Karpas-422 (cell line): ENCODE data around the gene SERINC4. TPM values are rescaled to one million over a fixed set of nuclear protein-coding genes. Genes with fewer than 3 reads are reported as not detected.

ENCODE experiments used
- DNase-seq: peaks from one replicate; pipeline ENCODE4 v3.0.0-alpha.2; 2015
- H2AFZ ChIP-seq: fragments of 200-600 bp; sonication (generic); 2 replicates; pipeline ENCODE4 v1.6.1; 2014; ENCODE audit warnings: antibody characterized with exemption, low read length, mixed read lengths
- H3K27ac ChIP-seq: fragments of 200-600 bp; sonication (generic); 2 replicates; pipeline ENCODE4 v1.5.1; 2014; ENCODE audit warnings: mild to moderate bottlenecking, low read length, moderate library complexity
- H3K27me3 ChIP-seq: fragments of 200-600 bp; sonication (generic); 2 replicates; pipeline ENCODE4 v1.6.1; 2014; ENCODE audit warnings: low read length, mixed read lengths
- H3K36me3 ChIP-seq: fragments of 200-600 bp; sonication (generic); 2 replicates; pipeline ENCODE4 v1.6.1; 2014; ENCODE audit warnings: low read length, mixed read lengths; ENCODE audit not compliant: insufficient read depth
- H3K4me1 ChIP-seq: fragments of 200-600 bp; sonication (generic); 2 replicates; pipeline ENCODE4 v1.6.1; 2014; ENCODE audit warnings: mild to moderate bottlenecking, low read length, mixed read lengths
- H3K4me2 ChIP-seq: fragments of 200-600 bp; sonication (generic); 2 replicates; pipeline ENCODE4 v1.6.1; 2014; ENCODE audit warnings: low read length, low read depth, mild to moderate bottlenecking; ENCODE audit not compliant: poor library complexity, severe bottlenecking
- H3K4me3 ChIP-seq: fragments of 200-600 bp; sonication (generic); 2 replicates; pipeline ENCODE4 v1.5.1; 2014; ENCODE audit warnings: mild to moderate bottlenecking, antibody characterized with exemption, low read length, mixed read lengths
- H3K79me2 ChIP-seq: fragments of 200-600 bp; sonication (generic); 2 replicates; pipeline ENCODE4 v1.6.1; 2014; ENCODE audit warnings: mild to moderate bottlenecking, low read length, mixed read lengths
- H3K9ac ChIP-seq: fragments of 200-600 bp; sonication (generic); 2 replicates; pipeline ENCODE4 v1.6.0; 2014; ENCODE audit warnings: low read length
- H3K9me2 ChIP-seq: fragments of 200-600 bp; sonication (generic), shearing (Covaris generic); replicated peaks from 2 replicates; pipeline ENCODE4 v1.6.0; 2014; ENCODE audit warnings: mild to moderate bottlenecking, low read length, moderate library complexity; ENCODE audit not compliant: insufficient read depth
- H3K9me3 ChIP-seq: fragments of 300-700, 200-600 bp; sonication (generic); 2 replicates; pipeline ENCODE4 v1.6.1; 2014; ENCODE audit warnings: low read length, mixed read lengths
- H4K20me1 ChIP-seq: fragments of 200-600 bp; sonication (generic); 2 replicates; pipeline ENCODE4 v1.6.1; 2014; ENCODE audit warnings: mild to moderate bottlenecking, antibody characterized with exemption, low read length, low read depth; ENCODE audit not compliant: insufficient read depth
- total RNA-seq: library from RNA; depleted of rRNA; stranded (reverse); fragments of >200 nt; shearing (Covaris generic); gene quantifications from 2 replicates; pipeline ENCODE4 v1.2.3, GENCODE V29; 2014; ENCODE audit warnings: low replicate concordance

The SERINC4 gene
- total RNA-seq, 1 experiment from 2014 or later, result not detected

DNA sequence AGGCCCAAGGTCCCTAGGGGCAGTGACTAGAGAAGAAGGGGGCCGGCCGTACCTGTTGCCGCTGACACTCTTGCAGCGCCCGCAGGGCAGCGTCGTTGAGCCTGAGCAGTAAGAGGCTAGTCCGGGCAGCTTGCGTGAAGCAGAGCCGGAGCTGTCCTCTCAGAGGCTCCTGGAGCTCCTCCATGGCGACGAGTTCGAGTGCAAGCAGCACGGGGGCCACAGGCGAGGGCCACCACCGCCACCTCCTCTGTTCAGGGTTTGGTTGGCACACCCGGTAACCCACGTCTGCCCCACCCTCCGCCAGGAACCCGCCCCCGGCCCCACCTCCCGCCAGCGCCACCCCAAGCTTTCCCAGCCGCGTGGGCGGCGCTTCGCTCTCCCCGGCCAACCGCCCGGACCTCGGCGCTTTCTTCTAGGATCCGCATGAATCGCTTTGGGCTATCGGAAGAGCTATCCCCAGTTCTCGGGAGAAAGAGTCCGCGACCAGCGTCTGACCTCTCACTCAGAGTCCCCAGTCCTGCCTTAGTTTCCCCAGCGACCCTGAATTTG is 23.2 kb downstream of the SERINC4 start, which contains the start of gene ELL3:
Gene ELL3, minus strand, starts transcription at position 249 of the 549 bp plus-strand sequence. Its CDS starts 65 bp downstream, at position 184.
- H3K4me1 ChIP-seq, result peaks cover 64% of the 10 kb centered on the region
- H3K4me3 ChIP-seq, result peak within 1 kb of the TSS; percentile 96
- no peaks in the 10 kb centered on the region for H3K9me2 ChIP-seq
- H3K27me3 ChIP-seq, result no peaks in the 10 kb centered on the region
- H3K27ac ChIP-seq, result peak within 1 kb of the TSS; percentile 99
- peaks cover 26% of the 10 kb centered on the region for H3K79me2 ChIP-seq
- peaks cover 35% of the 10 kb centered on the region for H3K36me3 ChIP-seq
- DNase-seq, result peak; percentile 96
- H3K9ac ChIP-seq, result peak within 1 kb of the TSS; percentile 100
- H3K4me2 ChIP-seq, result peak within 1 kb of the TSS; percentile 95
- no peak within 1 kb of the TSS; the same call in 1 of the 2 replicates for H2AFZ ChIP-seq
- no peaks in the 10 kb centered on the region for H3K9me3 ChIP-seq
- peaks cover 25% of the 10 kb centered on the region for H4K20me1 ChIP-seq

DNA sequence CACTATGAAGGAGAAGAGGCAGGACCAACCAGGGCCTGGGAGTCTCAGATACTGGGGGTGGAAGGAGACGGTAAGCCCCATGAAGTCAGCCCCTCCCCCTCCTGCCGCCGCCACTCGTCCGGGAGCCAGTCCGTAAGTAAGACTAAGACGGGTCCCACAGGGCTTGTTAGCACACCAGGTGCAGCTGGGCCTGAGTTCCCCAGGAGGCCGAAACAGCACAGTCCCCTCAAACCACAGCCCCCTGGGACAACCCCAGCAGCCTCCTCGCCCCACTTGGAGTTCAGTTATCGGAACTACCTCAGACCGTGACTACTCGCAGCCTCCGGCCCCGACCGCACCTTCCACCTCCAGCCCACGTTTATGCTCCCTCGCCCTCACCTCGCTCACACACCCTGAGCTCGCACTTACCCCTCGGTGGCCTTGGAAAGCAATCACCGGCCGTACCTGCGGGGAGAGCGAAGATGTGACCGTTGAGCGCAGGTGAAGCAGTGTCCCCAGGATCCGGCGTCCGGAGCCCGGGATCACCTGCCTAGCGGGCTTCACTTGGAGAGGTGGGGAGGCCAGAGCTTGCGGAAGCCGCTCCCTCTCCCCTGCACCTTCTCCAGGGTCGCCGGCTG is 23.8 kb downstream of the SERINC4 start:
- no peaks in the 10 kb centered on the region for H3K27me3 ChIP-seq
- peaks cover 26% of the 10 kb centered on the region for H3K79me2 ChIP-seq
- H2AFZ ChIP-seq, result no peak overlapping the region
- peak; percentile 99 for DNase-seq
- H3K9me2 ChIP-seq, result no peaks in the 10 kb centered on the region
- no peaks in the 10 kb centered on the region for H3K9me3 ChIP-seq
- H3K27ac ChIP-seq, result peak overlapping the region; percentile 99
- H3K9ac ChIP-seq, result peak overlapping the region; percentile 100
- peaks cover 28% of the 10 kb centered on the region for H4K20me1 ChIP-seq
- peaks cover 41% of the 10 kb centered on the region for H3K36me3 ChIP-seq
- H3K4me1 ChIP-seq, result peaks cover 65% of the 10 kb centered on the region
- peak overlapping the region; percentile 96 for H3K4me3 ChIP-seq
- H3K4me2 ChIP-seq, result peak overlapping the region; percentile 95

DNA sequence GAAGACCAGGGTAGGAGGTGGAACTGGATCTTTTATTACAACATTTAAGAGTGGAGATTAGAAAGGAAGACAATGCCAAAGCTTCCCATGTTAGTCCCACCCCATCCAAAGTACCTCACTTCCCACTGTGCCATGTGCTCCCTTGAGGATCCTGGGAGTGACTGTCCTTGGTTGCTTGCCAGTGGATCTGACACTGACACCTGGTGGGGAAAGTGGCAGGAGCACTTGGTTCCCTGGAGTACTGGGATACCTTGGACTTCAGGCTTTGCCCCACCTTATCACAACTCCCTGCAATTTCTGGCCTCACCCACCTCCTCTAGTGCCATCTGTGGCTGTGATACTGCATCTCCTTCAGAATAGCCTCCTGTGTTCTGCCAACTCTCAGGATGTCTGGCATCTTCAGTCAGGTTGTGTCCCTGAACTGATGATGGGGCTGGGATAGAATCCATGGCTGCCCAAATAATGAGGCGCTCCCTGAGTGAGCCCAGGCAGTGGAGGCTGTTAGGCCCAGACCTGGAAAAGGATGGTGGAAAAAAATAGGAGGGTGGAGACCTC is 24.5 kb downstream of the SERINC4 start:
- peaks cover 28% of the 10 kb centered on the region for H4K20me1 ChIP-seq
- H3K79me2 ChIP-seq, result peaks cover 26% of the 10 kb centered on the region
- peaks cover 46% of the 10 kb centered on the region for H3K36me3 ChIP-seq
- H3K27ac ChIP-seq, result peak overlapping the region; percentile 99
- no peaks in the 10 kb centered on the region for H3K9me3 ChIP-seq
- DNase-seq, result peak; percentile 64
- no peaks in the 10 kb centered on the region for H3K27me3 ChIP-seq
- H3K9me2 ChIP-seq, result no peaks in the 10 kb centered on the region
- H3K4me3 ChIP-seq, result peak overlapping the region; percentile 96
- H2AFZ ChIP-seq, result no peak overlapping the region
- peaks cover 67% of the 10 kb centered on the region for H3K4me1 ChIP-seq
- H3K4me2 ChIP-seq, result peak overlapping the region; percentile 95
- H3K9ac ChIP-seq, result peak overlapping the region; percentile 100

DNA sequence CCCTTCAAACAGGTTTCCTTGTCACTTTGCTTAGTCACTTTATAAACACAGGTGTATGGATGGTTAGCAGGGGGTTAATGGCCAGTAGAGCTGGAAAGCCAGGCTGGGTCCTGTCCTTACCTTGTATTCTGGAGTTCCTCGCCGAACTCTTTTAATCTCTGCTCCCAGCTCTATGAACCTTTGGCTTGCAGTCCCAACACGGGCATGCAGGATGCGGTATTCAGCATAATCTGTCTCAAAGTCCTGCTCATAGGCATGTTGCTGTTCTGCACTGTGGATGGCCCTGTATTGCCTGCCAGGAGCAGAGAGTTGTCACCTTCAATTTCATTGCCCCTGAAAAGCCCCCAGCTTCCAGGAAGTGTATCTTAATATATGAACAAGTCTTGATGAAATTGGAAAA is 26.0 kb downstream of the SERINC4 start:
- Histone ChIP-seq H4K20me1 (peaks cover 28% of the 10 kb centered on the region), H3K4me1 (peaks cover 74% of the 10 kb centered on the region), H2AFZ (no peak overlapping the region), H3K9me3 (no peaks in the 10 kb centered on the region), H3K4me3 (peak overlapping the region; percentile 96), H3K9me2 (no peaks in the 10 kb centered on the region), H3K27me3 (no peaks in the 10 kb centered on the region), H3K4me2 (peak overlapping the region; percentile 95), H3K79me2 (peaks cover 26% of the 10 kb centered on the region), H3K9ac (peak overlapping the region; percentile 100), H3K27ac (peak overlapping the region; percentile 99), H3K36me3 (peaks cover 58% of the 10 kb centered on the region)
- peak; percentile 54 for DNase-seq

DNA sequence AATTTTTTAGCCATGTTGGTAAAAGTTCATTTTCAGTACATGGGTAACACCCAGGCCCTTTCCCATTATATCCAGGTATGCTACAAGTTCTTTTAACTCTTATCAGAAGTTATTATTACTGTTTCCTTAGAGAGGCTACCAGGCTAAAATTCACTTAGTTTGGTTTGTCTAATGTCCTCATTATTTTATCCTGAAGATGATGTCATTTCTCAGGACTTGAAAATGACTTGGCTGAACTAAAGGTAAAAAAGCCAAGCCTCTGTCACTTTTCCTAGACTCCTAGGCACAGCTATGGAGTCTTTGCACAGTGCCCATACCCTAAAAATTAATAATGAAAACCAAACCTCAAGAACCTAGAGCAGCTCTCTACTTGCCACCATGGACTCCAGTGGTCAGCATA is 27.4 kb downstream of the SERINC4 start:
- Histone ChIP-seq H3K36me3 (peaks cover 66% of the 10 kb centered on the region), H3K9ac (0 out of 2 replicates have a peak overlapping the region, but pooled peaks have one; percentile 0), H3K4me1 (peaks cover 69% of the 10 kb centered on the region), H3K4me3 (no peak overlapping the region), H3K27me3 (no peaks in the 10 kb centered on the region), H3K4me2 (peak overlapping the region; percentile 16), H3K9me2 (no peaks in the 10 kb centered on the region), H3K79me2 (peaks cover 23% of the 10 kb centered on the region), H4K20me1 (peaks cover 28% of the 10 kb centered on the region), H3K27ac (peak overlapping the region; percentile 99), H3K9me3 (no peaks in the 10 kb centered on the region), H2AFZ (no peak overlapping the region)
- DNase-seq, result peak; percentile 47

DNA sequence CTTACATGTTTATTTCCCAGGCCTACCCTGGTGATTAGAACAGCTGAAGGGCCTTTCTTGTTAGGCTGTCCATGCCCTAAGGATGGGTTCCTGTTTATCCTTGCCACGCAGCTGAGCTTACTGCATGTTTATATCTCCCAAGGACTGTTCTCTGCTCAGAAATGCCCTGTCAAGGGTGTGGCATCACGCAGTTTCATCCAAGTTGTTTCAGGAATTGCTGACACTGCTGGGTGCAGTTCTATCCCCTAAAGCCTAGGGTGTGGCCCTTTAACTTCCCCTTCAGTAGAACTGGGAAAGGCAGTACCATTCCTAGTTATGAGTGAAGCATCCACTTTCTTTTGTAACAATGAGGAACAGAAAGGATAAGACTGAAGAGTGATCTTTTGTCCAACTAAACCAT is 28.2 kb downstream of the SERINC4 start:
- peaks cover 68% of the 10 kb centered on the region for H3K36me3 ChIP-seq

DNA sequence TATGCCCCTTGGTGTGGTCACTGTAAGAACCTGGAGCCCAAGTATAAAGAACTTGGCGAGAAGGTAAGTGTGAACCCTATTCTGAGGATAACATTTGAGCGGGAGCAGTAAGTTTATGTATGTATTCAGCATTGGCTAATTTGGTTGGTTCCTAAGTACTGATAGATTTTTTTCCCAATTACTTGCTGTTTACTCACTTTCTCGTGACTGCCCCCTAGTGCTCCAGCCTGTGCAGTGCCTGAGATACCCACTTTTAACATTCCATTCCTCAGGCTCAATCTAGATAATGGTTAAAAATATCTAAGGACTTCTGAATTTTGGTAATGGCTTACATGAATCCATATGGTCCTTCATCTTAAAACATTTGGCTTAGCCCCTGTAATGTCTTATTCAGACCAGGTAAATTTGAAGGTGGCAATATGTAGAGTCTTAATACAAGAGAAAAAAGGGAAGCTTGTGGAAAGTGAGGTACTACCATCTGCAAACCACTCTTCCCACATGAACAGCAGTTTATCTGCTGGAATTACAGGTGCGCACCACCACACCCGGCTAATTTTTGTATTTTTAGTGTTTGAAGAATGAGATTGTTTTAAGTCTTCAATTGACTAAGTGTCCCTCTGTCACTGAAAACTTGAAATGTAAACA is 30.3 kb downstream of the SERINC4 start:
- no peak overlapping the region for H3K4me3 ChIP-seq
- no peak overlapping the region for H3K9ac ChIP-seq
- H3K27ac ChIP-seq, result peak overlapping the region; percentile 99
- H3K36me3 ChIP-seq, result peaks cover 78% of the 10 kb centered on the region
- no peaks in the 10 kb centered on the region for H3K9me3 ChIP-seq
- no peaks in the 10 kb centered on the region for H3K9me2 ChIP-seq
- peaks cover 23% of the 10 kb centered on the region for H4K20me1 ChIP-seq
- peaks cover 50% of the 10 kb centered on the region for H3K4me1 ChIP-seq
- peaks cover 6% of the 10 kb centered on the region for H3K79me2 ChIP-seq
- DNase-seq, result peak; percentile 83
- no peaks in the 10 kb centered on the region for H3K27me3 ChIP-seq
- no peak overlapping the region for H3K4me2 ChIP-seq
- no peak overlapping the region for H2AFZ ChIP-seq

More for the DNA sequence above, 28.2 kb downstream of the SERINC4 start:
- H4K20me1 ChIP-seq, result peaks cover 28% of the 10 kb centered on the region
- H3K4me1 ChIP-seq, result peaks cover 62% of the 10 kb centered on the region
- peak overlapping the region; percentile 99 for H3K27ac ChIP-seq
- no peaks in the 10 kb centered on the region for H3K27me3 ChIP-seq
- no peaks in the 10 kb centered on the region for H3K9me3 ChIP-seq
- H3K79me2 ChIP-seq, result peaks cover 23% of the 10 kb centered on the region
- no peak overlapping the region for H2AFZ ChIP-seq
- H3K9ac ChIP-seq, result peak overlapping the region; percentile 2; the same call in 1 of the 2 replicates
- H3K4me2 ChIP-seq, result no peak overlapping the region
- DNase-seq, result peak; percentile 54
- H3K4me3 ChIP-seq, result no peak overlapping the region
- no peaks in the 10 kb centered on the region for H3K9me2 ChIP-seq
